Fibroblast of skin of right biceps (primary cell): Measurements from ENCODE around the gene EML1.

ENCODE experiments used
- DNase-seq: peaks from one replicate; pipeline ENCODE4 v3.0.0-alpha.2; 2013

Gene EML1

DNA sequence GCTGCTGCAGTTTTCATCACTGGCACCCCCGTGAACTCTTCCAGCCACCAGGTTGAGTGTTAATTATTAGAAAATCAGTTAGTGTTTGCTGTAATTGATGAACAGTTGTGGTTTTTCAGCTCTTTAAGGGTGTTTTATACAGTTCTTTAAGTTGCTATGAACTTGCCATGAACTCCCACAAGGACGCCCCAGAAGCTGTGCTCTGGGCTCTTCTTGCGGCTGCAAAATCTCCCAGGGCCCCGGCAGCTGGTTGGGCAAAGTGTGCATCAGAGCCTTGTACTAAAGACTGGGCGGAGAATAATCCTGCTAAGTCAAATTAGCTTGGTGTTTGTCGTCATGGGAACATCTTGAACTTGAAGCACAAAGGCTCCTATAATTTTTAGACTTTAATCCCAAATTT, 82.2 kb downstream of the EML1 start:
- no peak for DNase-seq

DNA sequence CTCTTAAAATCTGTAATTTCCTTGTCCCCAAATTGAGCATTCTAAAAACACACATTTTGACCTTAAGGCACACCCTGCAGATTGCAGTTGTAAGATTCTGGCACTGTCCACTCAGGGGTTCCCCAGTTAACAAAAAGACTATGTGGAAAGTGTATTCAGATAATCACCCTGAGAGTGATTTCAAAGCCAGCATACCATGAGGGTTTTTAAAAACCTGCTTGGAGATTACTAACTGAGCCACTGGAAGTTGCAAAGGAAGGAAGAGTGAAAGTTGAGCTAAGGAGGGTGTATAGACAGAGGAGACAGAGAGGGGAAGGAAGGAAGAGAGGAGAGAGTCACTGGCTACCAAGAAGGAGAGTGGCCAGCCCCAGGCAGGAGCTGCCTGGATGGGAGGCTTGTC, 82.6 kb downstream of the EML1 start:
- DNase-seq, result no peak

DNA sequence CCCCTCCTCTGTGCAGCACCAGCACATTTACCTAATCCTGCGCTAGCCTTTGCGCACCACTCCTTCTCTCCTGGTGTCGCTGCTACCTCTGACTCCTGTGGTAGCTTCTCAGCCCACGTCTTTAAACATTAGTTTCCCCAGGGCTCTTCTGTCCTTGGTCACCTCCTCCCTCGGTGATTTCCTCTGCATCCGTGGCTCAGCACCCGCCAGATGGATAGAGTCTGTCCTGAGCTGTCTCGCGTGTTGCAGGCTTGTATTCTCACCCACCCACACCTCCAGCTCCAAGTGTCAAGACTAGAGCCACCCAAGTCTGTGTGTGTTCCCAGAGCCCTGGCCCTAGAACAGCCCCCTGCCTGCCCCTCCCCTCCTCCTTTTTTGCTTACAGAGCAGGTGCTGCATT, 83.2 kb downstream of the EML1 start:
- no peak for DNase-seq

DNA sequence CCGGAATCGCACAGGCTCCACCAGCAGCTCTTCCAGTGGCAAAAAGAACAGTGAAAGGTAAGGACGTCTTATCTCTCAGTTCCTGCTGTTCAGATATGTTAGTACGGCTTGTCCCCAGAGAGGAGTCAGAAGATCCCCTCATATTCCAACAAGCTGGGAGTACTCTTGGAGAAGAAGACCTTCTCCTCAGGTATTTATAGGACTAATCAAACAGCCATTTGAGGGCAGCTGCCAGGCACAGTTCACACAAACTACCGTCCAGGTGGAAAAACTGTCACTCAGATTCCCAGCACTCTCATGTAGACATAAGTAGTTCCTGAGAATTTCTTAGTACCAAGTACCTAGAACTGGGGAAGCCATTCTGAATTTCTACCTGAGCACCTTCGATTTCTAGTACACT, 85.3 kb downstream of the EML1 start:
- DNase-seq, result no peak

DNA sequence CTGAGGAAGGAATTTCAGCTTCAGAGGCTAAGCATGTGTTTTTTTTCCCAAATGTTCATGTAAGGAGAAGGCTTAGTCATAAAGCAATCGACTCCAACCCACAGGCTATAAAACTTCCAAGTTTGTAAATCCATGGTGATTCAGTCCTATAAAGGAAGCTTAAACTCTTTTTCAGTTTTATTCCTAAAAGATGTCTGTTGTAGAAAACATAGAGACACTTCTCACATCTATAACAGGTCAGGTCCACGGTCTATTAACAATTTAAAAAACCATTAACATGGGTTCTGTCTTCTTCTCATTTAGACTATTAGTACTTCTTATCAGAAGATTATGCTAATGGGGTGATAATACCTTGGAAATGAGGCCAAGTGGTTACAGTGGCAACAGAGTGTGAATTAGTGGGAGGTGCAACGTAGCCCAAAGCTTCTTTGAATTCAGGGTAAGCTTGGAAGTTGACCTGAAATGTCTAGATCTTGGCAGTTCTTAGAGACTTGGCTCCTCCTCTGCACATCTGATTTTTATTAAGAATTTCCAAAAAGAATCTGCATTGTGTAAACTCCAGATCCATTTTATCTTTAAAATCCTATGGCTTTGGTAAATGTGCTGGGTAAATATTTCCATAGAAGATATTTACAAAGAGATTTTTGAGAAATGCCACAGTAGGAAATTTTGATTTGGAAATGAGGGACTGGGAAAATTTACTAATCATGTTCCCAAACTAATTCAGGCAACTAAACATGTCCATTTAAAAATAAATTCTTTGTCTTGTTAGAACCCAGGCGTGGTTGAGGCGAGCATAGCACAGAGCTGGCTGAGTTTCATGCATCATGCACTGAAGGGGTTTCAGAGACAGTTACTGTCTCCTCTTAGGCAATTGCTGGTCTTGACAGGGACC, 86.4 kb downstream of the EML1 start:
- DNase-seq, result peak; percentile 84

DNA sequence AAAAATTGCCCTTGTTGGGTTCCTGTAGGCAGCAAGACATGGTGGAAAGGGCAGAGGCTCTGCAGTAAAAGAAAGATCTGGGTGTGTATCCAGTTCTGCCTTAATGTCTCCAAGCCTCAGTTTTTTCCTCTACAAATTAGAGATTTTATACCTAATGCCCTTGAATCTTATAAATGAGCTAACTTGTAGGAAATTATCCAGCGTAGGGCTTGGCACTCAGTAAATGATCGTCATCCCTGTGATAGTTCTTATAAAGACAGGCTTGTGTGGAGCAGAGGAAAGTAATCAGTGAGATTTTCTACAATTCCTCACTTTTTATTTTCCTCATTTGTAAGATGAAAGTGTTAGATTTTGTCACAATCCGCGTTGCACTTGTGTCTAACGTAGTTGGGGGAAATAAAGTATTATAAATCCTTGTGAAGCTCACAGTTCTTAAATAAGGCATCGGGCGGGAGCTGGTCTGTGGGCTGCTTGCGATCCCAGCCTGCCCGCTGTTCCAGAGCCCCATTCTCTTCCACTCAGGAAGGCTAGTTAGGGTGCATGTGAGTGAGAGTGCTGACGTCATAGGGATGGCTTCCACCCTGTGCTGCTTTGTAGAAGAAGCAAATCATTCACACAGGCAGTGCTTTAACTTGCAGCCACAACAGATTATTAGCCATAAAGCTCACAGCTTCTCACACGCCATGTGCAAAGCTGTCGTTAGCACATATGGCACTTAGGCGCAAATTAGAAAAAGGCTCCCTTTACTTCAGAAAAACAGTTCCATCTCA, 87.6 kb downstream of the EML1 start:
- peak; percentile 52 for DNase-seq

DNA sequence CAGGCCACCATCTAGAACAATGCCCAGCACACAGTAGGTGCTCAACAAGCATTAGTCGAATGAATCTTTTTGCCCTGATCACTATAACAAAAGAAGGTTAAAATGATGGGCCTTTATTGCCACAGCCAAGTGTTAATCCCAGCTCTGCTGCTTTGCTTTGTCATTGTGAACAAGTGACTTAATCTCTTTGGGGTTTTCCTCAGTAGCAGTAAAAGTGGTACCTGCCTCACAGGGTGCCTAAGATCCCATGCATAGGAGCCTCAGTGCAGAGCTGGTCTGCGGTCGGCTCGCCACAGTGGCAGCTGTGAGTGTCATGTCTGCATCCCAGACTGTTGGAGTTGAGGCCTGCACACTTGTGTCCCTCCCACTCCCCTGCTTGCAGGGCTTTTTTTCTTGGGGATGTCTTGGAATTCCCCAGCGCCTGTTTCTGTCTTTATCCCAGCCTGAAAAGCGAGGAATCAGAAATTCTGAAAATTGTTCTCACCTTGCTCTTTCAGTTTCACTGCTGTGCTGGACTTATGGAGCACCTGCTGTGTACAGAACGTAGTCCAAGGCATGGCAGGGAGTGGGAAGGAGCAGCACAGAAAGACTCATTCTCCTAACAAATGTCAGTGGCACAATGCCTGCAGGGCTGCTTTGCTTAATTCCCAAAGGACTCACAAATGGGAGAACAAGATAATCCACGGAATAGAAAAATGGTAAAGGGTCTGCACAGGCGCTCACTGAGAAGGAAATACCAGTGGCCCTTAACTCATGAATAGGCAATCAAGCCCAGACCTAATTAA, 90.8 kb downstream of the EML1 start:
- DNase-seq, result no peak

DNA sequence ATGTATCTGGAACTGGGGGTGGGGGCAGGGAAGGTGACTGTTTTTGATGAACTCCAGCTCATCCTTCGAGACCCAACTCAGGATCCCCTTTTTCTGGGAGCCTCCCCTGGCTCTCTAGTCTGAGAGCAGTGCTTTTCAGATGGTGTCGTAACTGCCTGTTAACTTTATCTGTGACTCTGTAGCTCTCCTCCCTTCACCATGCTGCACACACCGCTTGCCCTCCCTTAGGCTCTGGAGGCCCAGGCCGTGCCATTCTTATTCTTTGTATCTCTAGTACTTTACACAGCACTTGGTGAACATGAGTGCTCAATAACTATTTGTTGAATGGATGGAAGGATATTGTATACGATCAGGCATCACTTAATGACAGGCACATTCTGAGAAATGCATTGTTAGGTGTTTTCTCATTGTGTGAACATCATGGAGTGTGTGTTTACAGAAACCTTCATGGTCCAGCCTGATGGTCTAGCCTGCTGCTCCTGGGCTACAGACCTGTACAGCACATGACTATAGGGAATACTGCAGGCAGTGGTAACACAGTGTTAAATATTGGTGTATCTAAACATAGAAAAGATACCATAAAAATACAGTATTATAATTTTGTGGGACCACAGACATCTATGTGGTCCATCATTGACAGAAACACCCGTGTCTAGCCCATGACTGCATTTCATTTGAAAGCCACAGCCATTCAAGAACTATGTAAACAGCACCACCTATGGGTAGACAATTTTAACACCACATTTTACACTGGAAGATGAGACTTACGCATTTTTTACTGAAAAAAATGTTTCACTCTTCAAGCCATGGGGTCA, 91.8 kb downstream of the EML1 start:
- peak; percentile 61 for DNase-seq

DNA sequence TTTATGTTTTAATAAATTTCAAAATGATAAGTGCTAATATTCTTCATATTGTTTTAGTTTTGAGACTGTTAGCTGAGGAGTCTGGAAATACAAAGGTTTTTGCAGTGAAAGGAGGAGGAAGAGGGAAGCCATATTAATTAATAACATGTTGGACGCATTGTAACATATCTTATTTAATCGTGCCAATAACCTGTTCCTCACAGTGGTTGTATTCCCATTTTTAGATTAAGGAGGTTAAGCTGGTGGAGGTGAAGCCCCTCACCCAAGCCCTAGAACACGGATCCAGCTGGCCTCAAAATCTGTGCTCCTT, 92.4 kb downstream of the EML1 start:
- no peak for DNase-seq

DNA sequence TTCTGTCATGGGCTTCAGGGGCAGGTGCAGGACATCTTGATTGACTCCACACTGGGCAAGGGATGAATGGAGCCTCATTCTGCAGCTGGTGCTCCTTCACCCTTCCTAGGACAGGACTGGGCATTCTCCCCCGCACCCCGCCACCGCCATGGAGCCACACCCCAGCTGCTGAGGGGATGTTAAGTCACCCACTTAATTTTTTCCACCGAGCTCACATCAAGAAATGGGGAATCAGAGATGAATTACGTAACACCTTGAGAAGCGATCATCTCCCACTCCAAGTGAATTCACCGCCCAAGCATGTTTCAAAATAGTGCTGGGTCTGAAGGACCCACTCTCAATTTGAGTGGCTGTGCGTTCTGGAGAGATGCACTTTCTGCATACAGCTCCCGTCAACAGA, 94.2 kb downstream of the EML1 start:
- DNase-seq, result no peak

DNA sequence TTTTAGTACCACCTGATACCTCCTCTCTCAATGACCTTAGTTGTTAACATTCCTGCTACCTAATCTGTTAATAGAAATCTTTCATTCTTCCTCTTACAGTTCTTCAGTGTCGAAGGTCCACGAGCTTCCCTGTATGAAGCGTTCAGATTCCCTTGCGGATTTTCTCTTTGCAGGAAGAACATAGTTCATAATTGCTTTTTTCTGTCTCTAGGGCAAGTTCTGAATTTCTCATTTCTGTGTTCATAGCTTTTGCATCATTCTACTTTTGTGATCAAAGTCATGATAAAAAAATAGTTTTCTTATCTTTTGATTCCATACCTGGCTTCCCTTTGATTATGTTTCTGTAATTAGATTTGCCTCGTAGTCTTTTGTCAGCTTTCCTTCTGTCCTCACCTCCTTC, 94.9 kb downstream of the EML1 start:
- DNase-seq, result no peak

DNA sequence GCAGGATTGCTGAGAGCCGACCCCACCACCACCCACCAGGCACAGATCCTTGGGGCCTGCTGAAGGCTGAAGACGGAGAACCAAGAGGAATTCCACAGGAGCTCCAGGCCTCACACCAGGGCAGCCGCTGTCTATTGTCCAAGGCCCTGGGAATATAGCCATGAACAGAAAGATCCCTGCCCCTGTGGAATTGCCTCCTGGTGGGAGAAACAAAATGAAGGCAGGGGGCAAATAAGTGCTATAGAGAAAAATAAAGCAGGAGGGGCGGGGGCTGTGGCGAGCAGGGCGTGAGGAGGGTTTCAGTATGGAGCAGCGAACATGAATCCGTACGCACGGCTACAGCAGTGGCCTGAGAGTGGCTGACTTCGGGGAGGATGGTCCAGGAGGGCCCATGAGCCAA, 96.1 kb downstream of the EML1 start:
- no peak for DNase-seq

DNA sequence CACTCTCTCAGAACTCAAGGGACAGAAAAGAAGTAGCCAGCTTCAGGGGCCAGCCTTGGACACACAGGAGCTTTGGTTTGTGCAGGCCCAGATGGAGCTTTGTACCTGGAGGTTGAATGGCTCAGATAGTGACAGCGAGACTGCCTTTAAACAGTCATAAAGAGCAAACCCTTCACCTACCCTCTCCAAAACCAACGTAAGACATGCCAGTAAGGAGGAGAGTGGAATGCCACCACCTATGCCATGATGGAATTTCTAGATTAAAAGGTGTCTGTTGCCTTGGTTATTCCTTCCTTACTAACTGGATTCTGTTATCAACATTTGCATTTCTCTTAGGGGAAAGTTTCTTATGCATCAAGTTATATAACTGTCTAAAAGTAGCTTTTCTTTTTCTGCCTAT, 98.1 kb downstream of the EML1 start:
- DNase-seq, result no peak

DNA sequence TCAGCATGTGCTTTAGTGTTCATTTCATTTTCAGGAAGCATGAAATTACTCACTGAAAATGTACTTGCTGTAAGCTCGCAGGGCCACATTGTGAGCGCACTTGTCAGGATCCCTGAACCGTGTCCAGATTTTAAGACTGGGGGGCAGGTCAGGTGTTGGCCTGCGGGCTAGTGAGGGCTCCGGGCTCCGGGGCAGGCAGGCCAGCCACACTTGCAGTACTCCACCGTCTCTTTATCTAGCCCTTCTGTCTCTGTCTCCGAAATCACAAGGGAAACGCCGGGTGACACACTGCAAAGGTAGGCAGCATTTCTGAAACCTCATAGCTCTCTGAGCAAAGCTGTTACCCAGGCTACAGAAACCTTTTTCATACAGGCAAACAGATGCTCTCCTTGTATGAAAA, 98.7 kb downstream of the EML1 start:
- DNase-seq, result no peak

DNA sequence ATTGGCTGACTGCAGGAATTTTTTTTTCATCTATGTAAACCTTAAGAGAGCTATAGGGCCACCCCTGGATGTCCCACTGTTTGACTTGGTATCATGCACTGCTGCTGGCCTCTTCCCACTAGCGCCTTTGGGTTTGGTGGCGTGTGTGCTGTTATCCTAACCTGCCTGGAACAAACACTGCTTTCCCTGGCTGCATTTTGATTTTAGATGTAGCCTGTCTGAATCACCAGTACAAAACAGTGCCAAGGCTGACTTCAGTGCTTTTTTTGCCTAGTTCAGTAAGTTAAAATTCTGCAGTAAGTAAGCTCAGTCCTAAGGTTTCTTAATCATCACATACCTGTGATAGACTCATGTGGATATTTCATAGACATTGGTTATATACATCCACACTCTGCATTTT, 99.2 kb downstream of the EML1 start:
- DNase-seq, result no peak

DNA sequence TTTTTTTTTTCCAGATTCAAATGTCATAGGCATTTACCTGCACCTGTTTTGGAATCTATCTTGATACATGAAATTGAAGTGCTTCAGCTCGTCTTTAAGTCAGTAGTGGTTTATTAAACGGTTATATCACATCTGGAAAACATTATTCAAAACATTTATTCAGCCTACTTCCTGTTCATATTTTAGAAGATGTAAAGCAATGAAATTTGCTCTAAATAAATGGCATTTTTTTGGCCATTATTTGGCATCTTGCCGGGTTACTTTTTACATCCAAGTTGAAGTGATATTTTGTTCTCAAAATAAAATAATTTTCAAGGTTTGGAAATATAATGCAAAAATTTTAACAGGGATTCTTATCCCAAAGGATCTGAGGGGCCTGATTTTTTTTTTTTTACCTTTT, 103.1 kb downstream of the EML1 start:
- peak; percentile 24 for DNase-seq

DNA sequence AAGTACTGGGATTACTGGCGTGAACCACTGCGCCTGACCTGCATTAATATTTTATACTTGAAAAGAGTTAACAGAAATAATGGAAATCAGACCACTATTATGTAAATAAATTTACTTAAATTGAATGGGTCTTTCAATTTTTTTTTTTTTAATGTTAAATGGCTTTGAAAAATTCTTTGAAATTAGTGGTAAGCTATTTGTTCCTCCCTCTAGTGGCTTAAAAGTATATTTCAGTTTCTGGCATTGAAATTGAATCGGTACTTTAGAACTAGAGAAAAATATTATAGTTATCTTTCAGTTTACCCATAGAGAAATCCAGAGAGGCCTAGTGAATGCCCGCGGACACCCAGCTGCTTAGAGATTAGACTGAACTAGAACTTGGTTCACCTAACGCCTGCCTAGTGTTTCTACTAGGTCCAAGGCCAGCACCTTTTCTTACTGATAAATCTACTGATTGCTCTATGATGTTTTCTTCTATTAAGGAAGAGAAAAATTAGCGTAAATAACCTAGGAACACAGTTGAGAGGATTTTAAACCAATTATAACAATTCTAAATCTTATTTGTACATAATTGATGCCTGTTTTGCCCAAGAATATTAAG, 106.5 kb downstream of the EML1 start:
- peak; percentile 12 for DNase-seq

DNA sequence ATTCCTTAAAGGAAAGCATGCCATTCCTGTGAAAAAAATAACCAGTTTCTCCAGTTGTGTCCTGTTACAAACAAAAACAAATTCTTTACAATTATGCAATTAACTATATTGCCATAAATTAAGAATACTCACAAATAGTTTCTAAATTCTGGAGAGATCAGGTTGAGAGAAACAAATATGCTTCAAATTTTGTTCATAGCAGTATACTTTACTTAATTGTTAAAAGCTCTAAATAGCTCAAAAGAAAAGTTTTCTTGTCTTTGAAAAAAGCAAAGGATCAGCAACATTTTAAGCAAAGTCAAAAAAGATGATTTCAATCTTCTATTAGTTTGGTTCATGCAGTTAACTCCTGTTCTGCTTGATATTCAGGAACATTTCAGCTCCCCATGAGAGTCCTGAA, 109.7 kb downstream of the EML1 start:
- DNase-seq, result no peak

DNA sequence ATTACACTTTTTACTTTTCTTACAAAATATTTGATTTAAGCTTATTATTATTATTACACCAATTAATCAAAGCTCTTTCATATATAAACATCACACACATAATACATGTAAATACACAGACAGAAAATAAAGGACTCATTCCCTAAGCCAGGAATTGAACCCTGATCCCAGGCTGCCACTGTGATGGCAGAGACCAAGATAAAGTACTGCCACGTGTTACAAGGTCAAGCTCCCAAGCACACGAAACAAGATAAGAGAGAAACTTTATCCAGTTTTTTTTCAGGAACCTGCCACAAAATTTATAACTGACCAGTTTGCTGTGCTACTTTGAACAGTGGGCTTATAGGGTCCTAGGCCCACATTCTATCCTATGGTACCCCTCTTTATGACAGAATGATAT, 111.3 kb downstream of the EML1 start:
- DNase-seq, result no peak

DNA sequence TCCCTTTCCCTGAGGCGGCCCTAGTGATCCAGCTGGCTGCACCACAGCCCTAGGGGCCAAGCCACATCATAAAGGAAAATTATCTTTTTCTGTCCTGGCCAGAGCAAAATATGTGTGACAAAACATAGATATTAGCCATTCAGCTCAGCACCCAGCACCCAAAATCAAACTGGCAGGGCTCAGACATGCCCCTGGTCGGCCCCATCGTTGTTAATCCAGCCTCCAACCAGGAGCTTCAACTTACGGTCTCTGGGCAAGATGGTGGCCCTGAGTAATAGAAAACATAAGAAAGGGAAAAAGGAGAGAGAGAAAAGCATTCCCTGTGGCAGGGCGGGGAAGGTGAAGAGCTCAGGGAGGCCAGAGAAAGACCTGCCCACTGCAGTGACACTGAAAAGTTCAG, 111.9 kb downstream of the EML1 start:
- DNase-seq, result no peak

DNA sequence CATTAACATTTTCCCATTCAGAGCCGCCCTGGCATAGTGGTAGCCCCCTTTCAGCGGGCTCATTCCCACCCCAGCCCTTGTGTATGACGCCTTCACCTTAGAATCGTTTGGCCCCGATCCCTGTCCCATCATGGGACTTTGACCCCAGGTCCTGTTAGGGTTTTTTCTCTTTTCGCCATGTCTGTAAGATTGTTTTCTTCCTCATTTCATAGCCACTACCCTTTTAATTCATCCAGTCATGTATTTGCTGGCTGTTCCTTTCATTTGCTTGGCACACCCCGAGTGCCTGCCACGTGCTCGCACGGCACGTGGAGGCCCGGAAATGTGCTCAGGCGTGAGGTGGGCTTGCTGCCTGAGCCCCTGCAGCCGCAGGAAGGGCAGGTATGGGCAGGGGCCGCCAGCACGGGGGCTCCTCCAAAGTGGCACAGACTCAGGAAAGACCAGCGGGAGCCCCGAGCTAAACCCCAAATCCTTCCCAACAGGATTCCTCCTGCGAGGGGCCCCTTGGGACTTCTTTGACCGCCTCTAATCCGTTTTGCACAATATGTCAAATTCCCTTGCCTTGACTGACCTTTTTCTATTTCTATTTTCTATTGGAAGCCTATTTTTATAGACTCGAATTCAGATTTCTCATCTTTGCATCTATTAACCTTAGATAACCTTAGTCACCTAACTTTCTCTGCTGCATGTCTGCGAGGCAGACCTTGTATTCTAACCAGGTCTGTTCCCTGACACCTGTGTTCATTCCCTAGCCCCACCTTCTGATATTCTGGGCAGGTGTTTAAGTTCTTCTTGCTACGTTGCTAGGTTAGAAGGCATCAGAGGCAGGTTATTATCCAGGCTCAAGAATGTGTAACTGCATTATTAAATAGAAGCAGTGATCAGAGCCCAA, 114.8 kb downstream of the EML1 start:
- DNase-seq, result no peak
